Measurements from ENCODE around the gene RPS16. TPM values are rescaled to one million over a fixed set of nuclear protein-coding genes. Genes with fewer than 3 reads are reported as not detected.

The RPS16 gene
- total and polyA plus RNA-seq, 2 of the 13 experiments (the other 11 are each of a cell fraction or from before 2014, with no cell fraction given), result 488 to 2,583 TPM

GRCh38 chr19:39397360-39398296, 38.1 kb downstream of the RPS16 start (continued):
- TF ChIP-seq ZBTB40 (IDR thresholded peaks at IDR 0.05), result no peak
- TF ChIP-seq ZBTB40 (CRISPR knock-in tag; IDR thresholded peaks at IDR 0.05), result peak; percentile 19; the same call in 1 of the 2 replicates
- TF ChIP-seq MATR3 (CRISPR knock-in tag; IDR thresholded peaks at IDR 0.05), result no peak
- TF ChIP-seq ZMYM4 (CRISPR knock-in tag; IDR thresholded peaks at IDR 0.05), result peak; percentile 74
- TF ChIP-seq AGO1 (IDR thresholded peaks at IDR 0.05; ENCODE audit: low read depth, low read length, poor library complexity, severe bottlenecking), result no peak
- 0 out of 2 replicates have a peak, but pooled peaks have one; percentile 52 for TF ChIP-seq EEA1 (CRISPR knock-in tag; IDR thresholded peaks at IDR 0.05; ENCODE audit: borderline replicate concordance)
- TF ChIP-seq ZNF775 (CRISPR knock-in tag; IDR thresholded peaks at IDR 0.05; ENCODE audit: borderline replicate concordance), result no peak
- TF ChIP-seq ZFP41 (CRISPR knock-in tag; IDR thresholded peaks at IDR 0.05; ENCODE audit: borderline replicate concordance), result no peak
- peak; percentile 75; the same call in 1 of the 2 replicates for TF ChIP-seq KAT7 (CRISPR knock-in tag; IDR thresholded peaks at IDR 0.05; ENCODE audit: borderline replicate concordance)
- no peak for TF ChIP-seq NBN (conservative IDR thresholded peaks at IDR 0.05)
- no peak for TF ChIP-seq NFYB (CRISPR knock-in tag; IDR thresholded peaks at IDR 0.05)
- TF ChIP-seq NFKBIZ (CRISPR knock-in tag; IDR thresholded peaks at IDR 0.05), result peak; percentile 84
- TF ChIP-seq RXRA (CRISPR knock-in tag; IDR thresholded peaks at IDR 0.05), result peak; percentile 91
- TF ChIP-seq CSRNP1 (CRISPR knock-in tag; IDR thresholded peaks at IDR 0.05), result 0 out of 2 replicates have a peak, but pooled peaks have one; percentile 18
- TF ChIP-seq ZNF574 (CRISPR knock-in tag; IDR thresholded peaks at IDR 0.05), result peak; percentile 78

Measured in HepG2 (cell line).